Eye (tissue), 1 donor: ENCODE data around the gene TMEM184A.

Source experiments
- DNase-seq: peaks from one replicate; pipeline ENCODE4 v3.0.0-alpha.2; 2015

TMEM184A gene

GRCh38 chr7:1567049-1567771 lies 11.2 kb upstream of the TMEM184A start:
- no peak for DNase-seq

- no peak for DNase-seq
Observed at GRCh38 chr7:1566687-1567048, 10.7 kb upstream of the TMEM184A start.

GRCh38 chr7:1564603-1565022 lies 8.6 kb upstream of the TMEM184A start:
- DNase-seq = no peak

GRCh38 chr7:1563981-1564602 lies 8.1 kb upstream of the TMEM184A start:
- no peak for DNase-seq

- peak; percentile 62 for DNase-seq
Observed at GRCh38 chr7:1562597-1563051, 6.6 kb upstream of the TMEM184A start.

- peak; percentile 55 for DNase-seq
Observed at GRCh38 chr7:1562116-1562515, 6.1 kb upstream of the TMEM184A start.

GRCh38 chr7:1561036-1561940 lies 5.3 kb upstream of the TMEM184A start:
- no peak for DNase-seq

GRCh38 chr7:1560620-1561031 lies 4.6 kb upstream of the TMEM184A start:
- DNase-seq = no peak

GRCh38 chr7:1559626-1560590 lies 3.9 kb upstream of the TMEM184A start:
- no peak for DNase-seq

- peak; percentile 29 for DNase-seq
Observed at GRCh38 chr7:1558841-1559625, 3.0 kb upstream of the TMEM184A start.

- DNase-seq = peak; percentile 60
Observed at GRCh38 chr7:1558181-1558811, 2.3 kb upstream of the TMEM184A start.

- DNase-seq = no peak
Observed at GRCh38 chr7:1557771-1558170, 1.8 kb upstream of the TMEM184A start.

- DNase-seq = no peak
Observed at GRCh38 chr7:1557006-1557405, 1.0 kb upstream of the TMEM184A start.

GRCh38 chr7:1555046-1555812 lies 776 bp downstream of the TMEM184A start:
- DNase-seq = peak; percentile 49

- DNase-seq = no peak
Observed at GRCh38 chr7:1554333-1555045, 1.5 kb downstream of the TMEM184A start.

- DNase-seq = no peak
Observed at GRCh38 chr7:1553512-1554210, 2.3 kb downstream of the TMEM184A start.

- DNase-seq = no peak
Observed at GRCh38 chr7:1552200-1552599, 3.8 kb downstream of the TMEM184A start.

GRCh38 chr7:1550846-1551155 lies 5.2 kb downstream of the TMEM184A start:
- DNase-seq = no peak
